GM21528 (cell line): ENCODE results near the gene NFYA.
"Not testable (repeated sequence)": the region's sequence is repeated elsewhere in the genome, so short reads cannot be mapped to it uniquely, and the experiment has no call there.

Experiments used
- ATAC-seq: cut with Tn5 transposase; IDR thresholded peaks from one replicate; pipeline ENCODE4 v1.9.1; 2021; ENCODE audit warnings: mild to moderate bottlenecking, moderate library complexity; ENCODE audit not compliant: unreplicated experiment, low FRiP score

NFYA gene

GRCh38 chr6:41100871-41101287, 28.1 kb downstream of the NFYA start:
- ATAC-seq, result no peak

GRCh38 chr6:41103847-41104246, 31.1 kb downstream of the NFYA start:
- no peak for ATAC-seq

GRCh38 chr6:41111017-41111416, 38.2 kb downstream of the NFYA start:
- ATAC-seq, result no peak

GRCh38 chr6:41115027-41115426, 42.3 kb downstream of the NFYA start:
- not testable (repeated sequence) for ATAC-seq

GRCh38 chr6:41119508-41119907, 46.7 kb downstream of the NFYA start:
- no peak for ATAC-seq

GRCh38 chr6:41120058-41120457, 47.3 kb downstream of the NFYA start:
- ATAC-seq, result no peak

- ATAC-seq, result no peak
These were observed 49.6 kb downstream of the NFYA start for GRCh38 chr6:41122373-41122772.

GRCh38 chr6:41122918-41123317, 50.1 kb downstream of the NFYA start:
- no peak for ATAC-seq

- no peak for ATAC-seq
These were observed 52.5 kb downstream of the NFYA start for GRCh38 chr6:41125282-41125681.

GRCh38 chr6:41132254-41132653, 59.5 kb downstream of the NFYA start:
- ATAC-seq, result no peak

GRCh38 chr6:41135062-41135832, 62.5 kb downstream of the NFYA start:
- ATAC-seq, result no peak

GRCh38 chr6:41136911-41137310, 64.1 kb downstream of the NFYA start:
- no peak for ATAC-seq

GRCh38 chr6:41147917-41148316, 75.1 kb downstream of the NFYA start:
- no peak for ATAC-seq
